ENCODE measurements around the gene GDI1.

DNA sequence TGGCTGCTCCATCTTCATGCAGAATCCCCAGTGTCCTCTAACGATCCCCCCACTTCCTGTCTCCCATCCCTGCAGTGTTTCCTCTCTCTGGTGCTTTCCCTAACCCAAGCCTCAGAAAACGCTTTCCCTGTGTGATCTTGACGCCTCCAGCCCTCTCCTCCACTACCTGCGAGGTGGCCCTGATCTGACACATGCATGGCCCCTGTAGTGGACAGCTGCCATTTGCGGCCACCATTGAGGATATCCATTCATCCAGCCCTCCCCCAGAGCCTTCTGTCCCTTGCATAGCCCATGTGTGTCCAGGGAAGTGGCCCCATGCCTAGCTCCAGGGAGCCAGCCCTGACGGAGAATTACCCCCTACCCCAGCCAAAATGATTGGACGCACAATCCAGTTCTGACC is 46.4 kb downstream of the GDI1 start:
- TF ChIP-seq POLR2AphosphoS5 (IDR thresholded peaks at IDR 0.05; ENCODE audit: borderline replicate concordance, low read depth, low read length) (no peak), EZH2 (IDR thresholded peaks at IDR 0.05) (no peak), FOXP2 (optimal IDR thresholded peaks at IDR 0.05; ENCODE audit: control extremely low read depth, extremely low read length, insufficient read depth) (no peak)

All from SK-N-MC (cell line).